Epithelial cell of proximal tubule (primary cell): Measurements from ENCODE around the gene POC1A. TPM values are rescaled to one million over a fixed set of nuclear protein-coding genes. Genes with fewer than 3 reads are reported as not detected.
A peak's percentile ranks its signal among the peaks of the same experiment; 100 is the strongest.

Experiments
- DNase-seq: peaks from one replicate; pipeline ENCODE4 v3.0.0-alpha.2; 2011; ENCODE audit warnings: low read depth
- H3K4me3 ChIP-seq: 2 replicates; pipeline ENCODE4 v1.5.1; 2011; ENCODE audit warnings: low read depth, mild to moderate bottlenecking, low read length
- CTCF ChIP-seq: conservative IDR thresholded peaks from 2 replicates; pipeline ENCODE4 v1.5.1; 2012; ENCODE audit warnings: low read depth, mild to moderate bottlenecking, low read length
- total RNA-seq: library from RNA; depleted of rRNA; stranded (reverse); fragments of >200 nt; gene quantifications from 2 replicates; pipeline ENCODE4 v1.2.3, GENCODE V29; 2015

The POC1A gene
- total RNA-seq, 1 donor from 2014 or later = 15.7 TPM

DNA sequence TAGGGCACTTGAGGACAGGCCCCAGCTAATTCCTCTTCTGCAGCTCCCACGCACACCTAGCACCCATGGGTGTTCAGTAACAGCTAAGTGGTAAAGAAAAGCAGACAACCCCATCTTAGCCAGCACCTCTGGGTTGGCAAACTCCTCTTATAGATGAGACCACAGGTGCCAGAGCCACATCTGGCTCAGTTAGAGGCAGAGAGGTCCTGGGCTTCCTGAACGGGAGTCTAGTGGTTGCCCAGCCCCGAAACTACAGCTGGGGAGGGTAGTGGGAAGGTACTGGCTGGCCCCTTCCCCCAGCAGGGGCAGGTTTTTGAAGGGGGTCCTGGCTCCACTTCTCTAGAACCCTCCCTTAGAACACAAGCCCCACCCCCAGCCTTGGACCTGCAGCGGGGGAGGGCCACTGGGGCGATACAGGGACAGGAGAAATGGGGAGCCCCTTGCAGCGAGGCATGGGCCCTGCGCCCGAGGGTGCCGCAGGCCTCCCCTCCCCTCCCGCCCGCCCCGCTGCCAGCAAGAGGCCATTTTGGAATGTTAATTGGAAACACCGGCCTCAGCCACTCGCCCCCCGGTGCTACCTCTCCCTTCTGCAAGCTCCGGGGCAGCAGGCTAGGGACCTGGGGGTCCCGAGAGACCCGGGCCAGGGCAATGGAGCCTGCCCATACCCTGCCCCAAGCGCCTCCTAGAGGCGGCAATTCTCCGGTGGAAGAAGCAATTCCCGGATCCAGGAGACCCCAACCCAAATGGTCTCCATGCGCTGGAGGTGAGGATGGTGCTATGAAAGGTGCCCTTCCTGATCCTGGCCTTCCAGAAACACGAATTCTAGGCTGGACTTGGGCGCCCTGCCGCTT lies 99.3 kb downstream of the POC1A start:
- DNase-seq = no peak
- H3K4me3 ChIP-seq = peak overlapping the region; percentile 81
- peak; percentile 47 for TF ChIP-seq CTCF

DNA sequence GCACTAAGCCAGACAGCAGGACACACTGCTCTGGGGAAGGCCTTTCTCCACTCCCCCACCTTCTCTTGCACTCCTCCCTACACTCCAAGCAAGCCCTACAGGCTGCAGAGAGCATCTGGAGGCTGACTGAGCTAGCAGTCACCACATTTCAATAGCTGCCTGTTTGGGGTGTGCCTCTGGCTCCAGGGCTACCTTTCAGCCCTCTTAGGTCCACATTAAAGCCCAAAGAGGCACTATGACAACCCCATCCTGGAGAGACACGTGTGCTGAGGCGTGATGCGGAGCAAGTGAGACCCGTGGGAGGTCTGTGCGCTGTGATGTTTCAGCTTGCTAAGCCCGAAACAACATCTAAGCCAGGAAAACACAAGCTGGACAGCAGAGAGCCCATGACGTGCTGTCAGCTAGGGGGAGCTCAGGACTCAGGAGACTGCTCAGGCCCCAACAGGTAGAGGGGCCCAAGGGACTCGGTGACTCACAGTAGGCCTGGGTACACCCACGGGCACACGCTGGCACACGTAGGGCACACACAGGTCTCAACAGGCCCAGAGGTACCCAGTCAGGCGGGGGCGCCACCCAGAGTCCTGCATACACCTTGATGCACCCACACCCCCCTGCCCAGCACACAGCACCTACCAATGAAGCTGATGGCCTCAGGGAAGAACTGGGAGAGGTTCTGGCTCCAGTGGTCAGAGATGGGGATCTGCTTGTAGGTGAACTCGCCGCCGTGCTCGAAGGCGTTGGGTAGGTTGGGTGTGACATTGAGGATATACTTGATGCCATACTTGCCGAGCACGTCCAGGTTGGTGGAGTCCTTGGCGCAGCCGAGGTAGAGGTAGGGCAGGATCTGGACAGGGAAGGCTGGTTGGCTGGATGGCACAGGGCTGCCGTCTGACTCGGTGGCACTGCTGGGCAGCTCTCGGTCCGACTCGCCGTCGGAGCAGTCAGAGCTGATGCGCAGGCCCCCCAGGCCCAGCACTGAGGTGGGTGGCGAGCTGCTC lies 100.6 kb downstream of the POC1A start:
- TF ChIP-seq CTCF = peak; percentile 61
- no peak for DNase-seq
- H3K4me3 ChIP-seq = no peak overlapping the region

DNA sequence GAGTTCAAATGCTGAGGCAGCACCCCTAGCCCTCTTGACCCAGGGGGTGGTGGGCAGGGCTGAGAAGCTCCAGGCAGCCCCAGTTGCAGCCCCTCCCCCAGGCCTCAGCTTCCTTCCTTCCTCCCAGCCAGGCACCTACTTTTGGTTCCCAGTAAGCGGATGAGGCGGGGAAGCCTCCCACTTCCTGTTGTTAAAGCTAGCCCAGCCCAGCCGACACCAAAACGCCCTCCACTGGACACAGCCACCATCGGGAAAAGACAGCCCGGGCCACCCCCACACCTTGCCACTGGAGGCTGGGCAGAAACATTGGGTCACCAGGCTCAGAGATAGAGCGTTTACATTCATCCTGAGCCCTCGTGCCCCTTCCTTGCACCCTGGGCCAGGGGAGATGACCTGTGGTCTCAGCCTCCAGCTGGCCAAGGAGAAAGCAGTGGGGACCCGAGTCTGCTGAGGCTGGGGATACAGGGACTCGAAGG lies 101.4 kb downstream of the POC1A start:
- peak; percentile 21 for TF ChIP-seq CTCF
- no peak for DNase-seq
- no peak overlapping the region for H3K4me3 ChIP-seq

DNA sequence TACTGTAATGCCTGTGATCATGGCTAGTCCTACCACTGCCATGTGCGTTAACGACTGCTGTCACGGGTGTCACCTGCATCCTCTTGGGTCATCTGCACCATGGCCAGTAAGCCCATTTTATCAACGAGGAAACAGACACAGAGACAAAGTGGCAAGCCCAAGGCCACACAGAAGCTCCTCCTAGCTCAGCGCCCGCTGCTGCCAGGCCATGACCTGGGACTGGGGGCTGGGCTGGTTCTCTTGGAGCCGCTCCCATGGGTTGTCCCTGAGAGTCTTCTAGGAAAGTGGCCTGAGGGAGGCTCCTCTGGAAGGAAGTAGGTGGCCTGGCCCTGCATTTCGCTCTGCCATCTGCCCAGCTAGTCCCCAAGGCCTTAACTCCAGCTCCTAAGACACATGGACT lies 102.8 kb downstream of the POC1A start:
- no peak for TF ChIP-seq CTCF
- H3K4me3 ChIP-seq = no peak overlapping the region
- DNase-seq = no peak

DNA sequence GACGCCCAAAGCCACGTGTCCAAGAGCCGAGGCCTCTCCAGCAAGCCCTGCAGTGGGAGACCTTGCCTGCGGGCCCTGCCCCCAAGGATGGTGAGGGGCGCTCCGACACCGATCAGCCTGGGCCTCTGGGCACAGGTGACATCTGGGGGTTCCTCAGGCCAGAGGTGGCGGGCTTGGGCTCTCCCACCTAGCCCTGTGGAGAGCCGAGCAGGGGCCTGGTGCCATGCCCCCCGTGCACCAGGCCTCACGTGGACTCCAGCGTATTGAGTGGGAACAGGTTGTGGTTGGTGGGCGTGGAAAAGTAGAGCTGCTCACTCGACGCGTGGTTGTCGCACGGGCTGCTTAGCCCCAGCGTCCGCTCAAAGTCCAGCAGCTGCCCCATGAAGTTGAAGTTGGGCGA lies 103.7 kb downstream of the POC1A start:
- no peak for TF ChIP-seq CTCF
- no peak overlapping the region for H3K4me3 ChIP-seq

DNA sequence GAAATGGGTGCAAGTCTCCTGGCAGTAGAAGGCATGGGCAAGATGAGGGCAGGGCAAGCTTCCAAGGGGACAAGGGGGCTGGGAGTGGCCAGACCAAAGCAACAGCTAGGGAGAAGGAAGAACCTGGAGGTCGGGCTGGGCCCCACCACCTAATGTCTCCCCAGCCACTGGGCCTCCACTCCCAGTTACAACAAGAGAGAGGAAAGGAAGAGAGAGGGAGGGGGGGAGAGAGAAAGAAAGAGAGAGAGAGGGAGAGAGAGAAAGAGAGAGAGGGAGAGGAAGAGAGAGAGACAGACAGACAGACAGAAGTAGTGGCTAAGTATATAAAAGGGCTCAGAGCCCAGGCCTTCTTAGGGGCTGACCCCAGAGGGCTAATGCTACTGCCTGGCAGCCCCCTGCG lies 104.7 kb downstream of the POC1A start:
- H3K4me3 ChIP-seq = no peak overlapping the region
- no peak for DNase-seq
- no peak for TF ChIP-seq CTCF

More for the DNA sequence above, 103.7 kb downstream of the POC1A start:
- no peak for DNase-seq
